Sigmoid colon (tissue), 7 donors: Measurements from ENCODE around the gene CENATAC. TPM values are rescaled to one million over a fixed set of nuclear protein-coding genes. Genes with fewer than 3 reads are reported as not detected.
"Not testable (repeated sequence)": the region's sequence is repeated elsewhere in the genome, so short reads cannot be mapped to it uniquely, and the experiment has no call there.

ENCODE experiments used
- DNase-seq: peaks from one replicate; pipeline ENCODE4 v3.0.0-alpha.2; 2019
- H3K27ac ChIP-seq, 4 donors: fragments of 200-600 bp; sonication (generic); one replicate each; pipeline ENCODE4 v1.5.1; 2016 to 2019; ENCODE audit warnings: mild to moderate bottlenecking in 1 of 4
- H3K27me3 ChIP-seq, 3 donors: fragments of 200-600 bp; sonication (generic); one replicate each; pipeline ENCODE4 v1.5.1; 2019; ENCODE audit warnings: mild to moderate bottlenecking in 1 of 3
- H3K36me3 ChIP-seq, 4 donors: fragments of 200-600 bp; sonication (generic); one replicate each; pipeline ENCODE4 v1.5.1; 2016 to 2019
- H3K4me1 ChIP-seq, 4 donors: fragments of 200-600 bp; sonication (generic); one replicate each; pipeline ENCODE4 v1.5.1; 2017 to 2019
- H3K4me3 ChIP-seq, 4 donors: fragments of 200-600 bp; sonication (generic); one replicate each; pipeline ENCODE4 v1.5.1; 2017 to 2019; ENCODE audit warnings: mild to moderate bottlenecking in 2 of 4, moderate library complexity in 1 of 4
- H3K9me3 ChIP-seq, 4 donors: fragments of 200-600 bp in 3 of 4; sonication (generic) in 3 of 4; one replicate each; pipeline versions ENCODE4 v1.5.1 to v1.6.1; 2013 to 2019
- CTCF ChIP-seq, 4 experiments: fragments of 450-650 bp in 3 of 4; fragments of 200-600 bp in 1 of 4; IDR thresholded peaks; one replicate each; pipeline ENCODE4 v1.5.1; 2016 to 2019; ENCODE audit warnings: antibody characterized with exemption in 4 of 4, mild to moderate bottlenecking in 3 of 4, moderate library complexity in 2 of 4
- EP300 ChIP-seq, 4 donors: sonication (generic); formaldehyde crosslinking; IDR thresholded peaks; one replicate each; pipeline ENCODE4 v1.6.1; 2017; ENCODE audit warnings: antibody characterized with exemption in 4 of 4
- POLR2A ChIP-seq, 2 donors: fragments of 450-650 bp; IDR thresholded peaks; one replicate each; pipeline ENCODE4 v1.6.1; 2016; ENCODE audit warnings: antibody characterized with exemption in 2 of 2, mild to moderate bottlenecking in 2 of 2, moderate library complexity in 2 of 2
- POLR2AphosphoS5 ChIP-seq, 4 donors: sonication (generic); formaldehyde crosslinking; IDR thresholded peaks; one replicate each; pipeline ENCODE4 v1.6.1; 2017; ENCODE audit warnings: antibody characterized with exemption in 4 of 4
- WGBS, 2 donors: extraction: QIAGEN DNeasy Blood & Tissue Kit; methylation state at CpG; one replicate each; pipeline ENCODE4 v1.1.7; 2013; 5-methylcytosine and 5-hydroxymethylcytosine counted together
- intact Hi-C: fragments of 100-400 bp; cut with DNase I; formaldehyde crosslinking; loops from one replicate; pipeline ENCODE4 v1.15.1; 2023
- polyA plus RNA-seq, 3 donors: library from polyadenylated mRNA; stranded (reverse); fragments of 200-250 nt; gene quantifications; one replicate each; pipeline ENCODE4 v1.2.3, GENCODE V29; 2013
- total RNA-seq, 4 donors: library from RNA; depleted of rRNA; stranded (reverse); fragments of >200 nt; gene quantifications; one replicate each; pipeline ENCODE4 v1.1.0, GENCODE V29; 2016
- donor health status: healthy with polysubstance abuse.
- donor health status: Bipolar disorder and iron deficiency.
- donor health status: healthy.

CENATAC gene
- total and polyA plus RNA-seq, 7 donors = 5.3 to 60.5 (median 29.6) TPM

- H3K9me3 ChIP-seq = no peaks in the 10 kb centered on the region
- no peak for TF ChIP-seq POLR2A (IDR thresholded peaks at IDR 0.05)
- TF ChIP-seq EP300 (IDR thresholded peaks at IDR 0.05) = no peak
- no peak for TF ChIP-seq CTCF (IDR thresholded peaks at IDR 0.05)
- TF ChIP-seq POLR2AphosphoS5 (IDR thresholded peaks at IDR 0.05) = no peak
- no peak overlapping the region for H3K4me3 ChIP-seq
- peaks cover 0 to 31% (median 29%) of the 10 kb centered on the region in 4 donors for H3K4me1 ChIP-seq
- peaks cover 33 to 67% (median 50%) of the 10 kb centered on the region in 4 donors for H3K36me3 ChIP-seq
- peak; percentile 7 for DNase-seq
- H3K27me3 ChIP-seq = no peaks in the 10 kb centered on the region
- 55 to 75% methylated on average over 8 of the region's 8 CpGs for WGBS, 2 donors
- H3K27ac ChIP-seq = no peak overlapping the region
- intact Hi-C loops = loop anchor here (5.0 kb wide), 1 partner anchor 82 kb away; a partner anchor contains a TSS
Measured at GRCh38 chr11:119015054-119015611, 17.2 kb downstream of the CENATAC start.

GRCh38 chr11:119016216-119017009 lies 18.5 kb downstream of the CENATAC start:
- Histone ChIP-seq H3K4me3 (peak overlapping the region in 1 of 4 donors; percentile 88), H3K9me3 (no peaks in the 10 kb centered on the region), H3K36me3 (peaks cover 26 to 70% (median 40%) of the 10 kb centered on the region in 4 donors), H3K27me3 (no peaks in the 10 kb centered on the region), H3K27ac (peak overlapping the region; percentile 23 to 98 (median 96)), H3K4me1 (peaks cover 0 to 44% (median 40%) of the 10 kb centered on the region in 4 donors)
- TF ChIP-seq POLR2AphosphoS5 (IDR thresholded peaks at IDR 0.05) = no peak
- no peak for TF ChIP-seq POLR2A (IDR thresholded peaks at IDR 0.05)
- TF ChIP-seq CTCF (IDR thresholded peaks at IDR 0.05) = no peak
- no peak for TF ChIP-seq EP300 (IDR thresholded peaks at IDR 0.05)
- WGBS, 2 donors = 65 to 81% methylated on average over 14 of the region's 14 CpGs
- intact Hi-C loops = loop anchor here (5.0 kb wide), 1 partner anchor 81 kb away; a partner anchor contains a TSS
- no peak for DNase-seq

GRCh38 chr11:119017377-119017776 lies 19.4 kb downstream of the CENATAC start:
- peak overlapping the region; percentile 84 to 96 (median 90) for H3K4me3 ChIP-seq
- H3K4me1 ChIP-seq = peaks cover 0 to 48% (median 44%) of the 10 kb centered on the region in 4 donors
- H3K27me3 ChIP-seq, DNase-seq, H3K9me3 ChIP-seq: not testable (repeated sequence)
- 1 to 2% methylated on average over 10 of the region's 10 CpGs for WGBS, 2 donors
- intact Hi-C loops = loop anchor here (5.0 kb wide), 1 partner anchor 80 kb away; a partner anchor contains a TSS
- peaks cover 20 to 70% (median 42%) of the 10 kb centered on the region in 4 donors for H3K36me3 ChIP-seq
- H3K27ac ChIP-seq = peak overlapping the region; percentile 96 to 98 (median 97)

- H3K36me3 ChIP-seq = peaks cover 20 to 69% (median 40%) of the 10 kb centered on the region in 4 donors
- intact Hi-C loops = loop anchor here (5.0 kb wide), 1 partner anchor 79 kb away; a partner anchor contains a TSS
Measured at GRCh38 chr11:119018074-119018938, 20.4 kb downstream of the CENATAC start, which contains the start of the genes RPS25 and TRAPPC4. RPS25 (minus strand) TSS chr11:119018343; CDS start chr11:119018284, 59 bp downstream. TRAPPC4 (plus strand) TSS chr11:119018766; CDS start chr11:119018796, 30 bp downstream.

More at GRCh38 chr11:119018074-119018938, 20.4 kb downstream of the CENATAC start, which contains the start of the genes RPS25 and TRAPPC4:
- H3K4me1 ChIP-seq = peaks cover 0 to 48% (median 44%) of the 10 kb centered on the region in 4 donors
- H3K4me3 ChIP-seq = peak within 1 kb of the TSS; percentile 84 to 96 (median 90)
- DNase-seq = peak; percentile 98
- TF ChIP-seq EP300 (IDR thresholded peaks at IDR 0.05) (no peak), POLR2AphosphoS5 (IDR thresholded peaks at IDR 0.05) (peak; percentile 92 to 95 (median 94)), CTCF (IDR thresholded peaks at IDR 0.05) (peak in 1 of 4 experiments; percentile 3), POLR2A (IDR thresholded peaks at IDR 0.05) (peak; percentile 73 to 80)
- peak within 1 kb of the TSS; percentile 96 to 98 (median 97) for H3K27ac ChIP-seq
- no peaks in the 10 kb centered on the region for H3K27me3 ChIP-seq
- WGBS, 2 donors = 0% methylated on average over 63 of the region's 63 CpGs
- H3K9me3 ChIP-seq = no peaks in the 10 kb centered on the region
